H9 (cell line): ENCODE data around the gene DGKD. TPM values are rescaled to one million over a fixed set of nuclear protein-coding genes. Genes with fewer than 3 reads are reported as not detected.

Experiments used
- DNase-seq: peaks from one replicate; pipeline ENCODE4 v3.0.0-alpha.2; 2017
- H2AFZ ChIP-seq: one replicate; pipeline ENCODE4 v1.6.1; 2013; ENCODE audit warnings: mild to moderate bottlenecking, low read length, control low read depth, moderate library complexity
- H2AK5ac ChIP-seq: 2 replicates; pipeline ENCODE4 v1.6.1; 2013; ENCODE audit warnings: low read length, control low read depth, mixed read lengths; ENCODE audit not compliant: insufficient read length
- H2BK120ac ChIP-seq: one replicate; pipeline ENCODE4 v1.6.1; 2013; ENCODE audit warnings: low read depth, mild to moderate bottlenecking, low read length, control low read depth, inconsistent platforms; ENCODE audit not compliant: poor library complexity, severe bottlenecking
- H2BK12ac ChIP-seq: 2 replicates; pipeline ENCODE4 v1.6.1; 2013; ENCODE audit warnings: low read length, control low read depth, mixed read lengths, low read depth; ENCODE audit not compliant: insufficient read length
- H2BK15ac ChIP-seq: 2 replicates; pipeline ENCODE4 v1.6.1; 2013; ENCODE audit warnings: low read depth, low read length, control low read depth
- H2BK20ac ChIP-seq: one replicate; pipeline ENCODE4 v1.6.1; 2013; ENCODE audit warnings: low read depth, mild to moderate bottlenecking, low read length, control low read depth, inconsistent platforms; ENCODE audit not compliant: poor library complexity, severe bottlenecking
- H2BK5ac ChIP-seq: 2 replicates; pipeline ENCODE4 v1.6.1; 2013; ENCODE audit warnings: low read length, control low read depth, mixed read lengths; ENCODE audit not compliant: insufficient read length
- H3K14ac ChIP-seq: 2 replicates; pipeline ENCODE4 v1.6.1; 2013; ENCODE audit warnings: low read length, control low read depth; ENCODE audit not compliant: insufficient read depth
- H3K18ac ChIP-seq: 2 replicates; pipeline ENCODE4 v1.6.1; 2013; ENCODE audit warnings: low read depth, mild to moderate bottlenecking, mixed read lengths, low read length, control low read depth; ENCODE audit not compliant: insufficient read length
- H3K23ac ChIP-seq: 2 replicates; pipeline ENCODE4 v1.6.1; 2013; ENCODE audit warnings: low read length, control low read depth, mixed read lengths, low read depth; ENCODE audit not compliant: insufficient read length
- H3K23me2 ChIP-seq: 2 replicates; pipeline ENCODE4 v1.6.1; 2013; ENCODE audit warnings: low read depth, mild to moderate bottlenecking, mixed read lengths, low read length, control low read depth; ENCODE audit not compliant: insufficient read length, poor library complexity, severe bottlenecking
- H3K27ac ChIP-seq: 2 replicates; pipeline ENCODE4 v1.5.1; 2013; ENCODE audit warnings: low read length, control low read depth, mixed read lengths, low read depth; ENCODE audit not compliant: insufficient read length
- H3K27me3 ChIP-seq: 2 replicates; pipeline ENCODE4 v1.6.1; 2013; ENCODE audit warnings: low read length, control low read depth, inconsistent platforms; ENCODE audit not compliant: insufficient read depth
- H3K4ac ChIP-seq: 2 replicates; pipeline ENCODE4 v1.6.1; 2013; ENCODE audit warnings: low read depth, mild to moderate bottlenecking, control low read depth, inconsistent platforms, low read length, moderate library complexity
- H3K4me1 ChIP-seq: 2 replicates; pipeline ENCODE4 v1.6.1; 2013; ENCODE audit warnings: low read length, control low read depth, inconsistent platforms; ENCODE audit not compliant: insufficient read depth
- H3K4me2 ChIP-seq: 2 replicates; pipeline ENCODE4 v1.6.1; 2013; ENCODE audit warnings: low read length, control low read depth, mixed read lengths; ENCODE audit not compliant: insufficient read length, insufficient read depth
- H3K56ac ChIP-seq: 2 replicates; pipeline ENCODE4 v1.6.1; 2013; ENCODE audit warnings: low read depth, mild to moderate bottlenecking, mixed read lengths, low read length, control low read depth; ENCODE audit not compliant: insufficient read length
- H3K79me1 ChIP-seq: 2 replicates; pipeline ENCODE4 v1.6.1; 2013; ENCODE audit warnings: low read depth, mild to moderate bottlenecking, moderate library complexity, low read length, control low read depth, inconsistent platforms; ENCODE audit not compliant: insufficient read depth, poor library complexity, severe bottlenecking
- H3K79me2 ChIP-seq: 2 replicates; pipeline ENCODE4 v1.6.1; 2013; ENCODE audit warnings: low read length, control low read depth, inconsistent platforms; ENCODE audit not compliant: insufficient read depth
- H3K9ac ChIP-seq: 2 replicates; pipeline ENCODE4 v1.6.1; 2013; ENCODE audit warnings: low read length, control low read depth, mixed read lengths; ENCODE audit not compliant: insufficient read length; ENCODE audit errors: extremely low read depth
- H3K9me3 ChIP-seq: one replicate; pipeline ENCODE4 v1.6.1; 2013; ENCODE audit warnings: low read depth, low read length, inconsistent platforms; ENCODE audit not compliant: control insufficient read depth
- H3T11ph ChIP-seq: one replicate; pipeline ENCODE4 v1.6.1; 2013; ENCODE audit warnings: mild to moderate bottlenecking, low read length, control low read depth, inconsistent platforms
- H4K20me1 ChIP-seq: one replicate; pipeline ENCODE4 v1.6.1; 2013; ENCODE audit not compliant: control insufficient read depth, insufficient read length, insufficient read depth
- H4K5ac ChIP-seq: 2 replicates; pipeline ENCODE4 v1.6.1; 2013; ENCODE audit warnings: low read depth, mild to moderate bottlenecking, mixed read lengths, low read length, control low read depth; ENCODE audit not compliant: insufficient read length
- H4K8ac ChIP-seq: replicated peaks from 2 replicates; pipeline ENCODE4 v1.6.1; 2013; ENCODE audit warnings: low read length, control low read depth, mixed read lengths, low read depth; ENCODE audit not compliant: insufficient read length
- H4K91ac ChIP-seq: 2 replicates; pipeline ENCODE4 v1.6.1; 2013; ENCODE audit warnings: low read depth, mild to moderate bottlenecking, moderate library complexity, mixed read lengths, low read length, control low read depth; ENCODE audit not compliant: insufficient read length
- H3K27ac Mint-ChIP-seq, 3 experiments: 2 replicates in 2 of 3; 3 replicates in 1 of 3; pipeline ENCODE4 v1.8.0; 2020 to 2021; ENCODE audit warnings: mixed read lengths in 3 of 3, mild to moderate bottlenecking in 1 of 3, moderate library complexity in 1 of 3
- H3K27me3 Mint-ChIP-seq: 2 replicates; pipeline ENCODE4 v1.8.0; 2021; ENCODE audit warnings: low read depth, mild to moderate bottlenecking, moderate library complexity, mixed read lengths
- H3K36me3 Mint-ChIP-seq, 3 experiments: 2 replicates in 2 of 3; 3 replicates in 1 of 3; pipeline ENCODE4 v1.8.0; 2020 to 2021; ENCODE audit warnings: low read depth in 3 of 3, mixed read lengths in 3 of 3; ENCODE audit not compliant: insufficient read depth in 1 of 3
- H3K4me1 Mint-ChIP-seq, 2 experiments: 2 replicates each; pipeline ENCODE4 v1.8.0; 2020; ENCODE audit warnings: mixed read lengths in 2 of 2
- H3K4me3 Mint-ChIP-seq, 2 experiments: 2 replicates in 1 of 2; 3 replicates in 1 of 2; pipeline ENCODE4 v1.8.0; 2020 to 2021; ENCODE audit warnings: mild to moderate bottlenecking in 2 of 2, mixed read lengths in 2 of 2, moderate library complexity in 1 of 2
- H3K9me3 Mint-ChIP-seq, 2 experiments: 2 replicates in 1 of 2; 3 replicates in 1 of 2; pipeline ENCODE4 v1.8.0; 2020; ENCODE audit warnings: mild to moderate bottlenecking in 2 of 2, mixed read lengths in 2 of 2, moderate library complexity in 1 of 2
- CTCF ChIP-seq: fragments of 200-600 bp; sonication (generic); conservative IDR thresholded peaks from 3 replicates; pipeline ENCODE4 v1.8.0; 2021; ENCODE audit warnings: antibody characterized with exemption, mild to moderate bottlenecking
- WGBS: extraction: QIAGEN DNeasy Blood & Tissue Kit; methylation state at CpG from one replicate; pipeline ENCODE4 v1.1.7; 2013; ENCODE audit warnings: missing lambda C conversion rate, low lambda C conversion rate, mixed read lengths; ENCODE audit not compliant: insufficient read length; ENCODE audit errors: extremely low coverage; 5-methylcytosine and 5-hydroxymethylcytosine counted together
- total RNA-seq: library from RNA; stranded (reverse); gene quantifications from 2 replicates; pipeline ENCODE4 v1.2.1, GENCODE V29; 2021

DGKD gene
- total RNA-seq, 1 experiment from 2014 or later = 20.7 TPM

GRCh38 chr2:233346376-233346775 lies 7.9 kb upstream of the DGKD start:
- no peak overlapping the region for H3K4me3 Mint-ChIP-seq
- Histone ChIP-seq H3K4me1 (no peaks in the 10 kb centered on the region), H2BK5ac (no peak overlapping the region), H3K23ac (no peak overlapping the region), H3K9ac (no peak overlapping the region), H3K27ac (no peak overlapping the region), H2AFZ (no peak overlapping the region), H4K5ac (no peak overlapping the region), H3K18ac (no peak overlapping the region), H4K20me1 (no peaks in the 10 kb centered on the region), H4K8ac (no peak overlapping the region), H2BK20ac (no peak overlapping the region), H2BK120ac (no peak overlapping the region), H3K56ac (no peak overlapping the region), H3K4ac (no peak overlapping the region), H3T11ph (no peak overlapping the region), H3K4me2 (no peak overlapping the region), H3K23me2 (no peaks in the 10 kb centered on the region), H2AK5ac (no peak overlapping the region), H2BK12ac (no peak overlapping the region), H3K14ac (no peak overlapping the region), H3K9me3 (no peaks in the 10 kb centered on the region), H3K27me3 (no peaks in the 10 kb centered on the region), H2BK15ac (no peak overlapping the region), H3K79me2 (no peaks in the 10 kb centered on the region), H3K79me1 (no peaks in the 10 kb centered on the region), H4K91ac (no peak overlapping the region)
- H3K9me3 Mint-ChIP-seq = peaks cover 3% of the 10 kb centered on the region in 2 experiments; a peak in 3 of 5 replicates
- H3K36me3 Mint-ChIP-seq = peaks cover 0 to 3% (median 0%) of the 10 kb centered on the region in 3 experiments; a peak in 2 of 7 replicates
- DNase-seq = no peak
- no peak for TF ChIP-seq CTCF
- no peak overlapping the region for H3K27ac Mint-ChIP-seq
- WGBS = no CpG with 5 or more reads among the region's 12 CpGs
- H3K27me3 Mint-ChIP-seq = peaks cover 57% of the 10 kb centered on the region
- H3K4me1 Mint-ChIP-seq = peaks cover 4 to 6% of the 10 kb centered on the region in 2 experiments; a peak in 1 of 4 replicates
